GM12875 (cell line): ENCODE measurements around the gene NF1.
"Not testable (repeated sequence)": the region's sequence is repeated elsewhere in the genome, so short reads cannot be mapped to it uniquely, and the experiment has no call there.

ENCODE experiments used
- H3K4me3 ChIP-seq: one replicate; pipeline ENCODE4 v1.5.1; 2011; ENCODE audit warnings: low read depth, low read length, control low read depth
- TF ChIP-seq, protein P1 (sequence below): IDR thresholded peaks from 2 replicates; pipeline ENCODE4 v1.5.1; 2011; ENCODE audit warnings: low read depth, mild to moderate bottlenecking, control low read depth, inconsistent platforms, low read length, moderate library complexity, borderline replicate concordance; ENCODE audit not compliant: insufficient read depth

Gene NF1

DNA sequence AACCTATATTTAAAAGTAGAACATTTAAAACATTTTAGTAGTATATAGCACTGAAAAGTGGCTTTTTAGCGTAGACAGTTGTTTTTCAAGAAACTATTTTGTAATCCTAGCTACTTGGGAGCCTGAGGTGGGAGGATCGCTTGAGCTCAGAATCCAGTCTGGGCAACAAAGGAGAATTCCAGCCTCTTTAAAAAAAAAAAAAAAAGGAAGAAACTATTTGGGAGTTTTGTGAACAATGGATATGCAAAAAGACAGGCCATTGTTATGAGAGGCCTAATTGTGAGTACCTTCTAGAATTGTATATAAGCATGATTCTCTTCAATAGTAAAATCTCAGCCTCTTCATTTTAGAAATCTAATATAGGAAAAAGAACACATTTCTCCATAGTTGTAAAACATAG is 184.6 kb downstream of the NF1 start:
- TF ChIP-seq, protein P1, sequence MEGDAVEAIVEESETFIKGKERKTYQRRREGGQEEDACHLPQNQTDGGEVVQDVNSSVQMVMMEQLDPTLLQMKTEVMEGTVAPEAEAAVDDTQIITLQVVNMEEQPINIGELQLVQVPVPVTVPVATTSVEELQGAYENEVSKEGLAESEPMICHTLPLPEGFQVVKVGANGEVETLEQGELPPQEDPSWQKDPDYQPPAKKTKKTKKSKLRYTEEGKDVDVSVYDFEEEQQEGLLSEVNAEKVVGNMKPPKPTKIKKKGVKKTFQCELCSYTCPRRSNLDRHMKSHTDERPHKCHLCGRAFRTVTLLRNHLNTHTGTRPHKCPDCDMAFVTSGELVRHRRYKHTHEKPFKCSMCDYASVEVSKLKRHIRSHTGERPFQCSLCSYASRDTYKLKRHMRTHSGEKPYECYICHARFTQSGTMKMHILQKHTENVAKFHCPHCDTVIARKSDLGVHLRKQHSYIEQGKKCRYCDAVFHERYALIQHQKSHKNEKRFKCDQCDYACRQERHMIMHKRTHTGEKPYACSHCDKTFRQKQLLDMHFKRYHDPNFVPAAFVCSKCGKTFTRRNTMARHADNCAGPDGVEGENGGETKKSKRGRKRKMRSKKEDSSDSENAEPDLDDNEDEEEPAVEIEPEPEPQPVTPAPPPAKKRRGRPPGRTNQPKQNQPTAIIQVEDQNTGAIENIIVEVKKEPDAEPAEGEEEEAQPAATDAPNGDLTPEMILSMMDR, result no peak
- H3K4me3 ChIP-seq, result no peak overlapping the region

GRCh38 chr17:31281061-31281460 is 186.3 kb downstream of the NF1 start:
- TF ChIP-seq, protein P1, result no peak
- H3K4me3 ChIP-seq, result no peak overlapping the region

DNA sequence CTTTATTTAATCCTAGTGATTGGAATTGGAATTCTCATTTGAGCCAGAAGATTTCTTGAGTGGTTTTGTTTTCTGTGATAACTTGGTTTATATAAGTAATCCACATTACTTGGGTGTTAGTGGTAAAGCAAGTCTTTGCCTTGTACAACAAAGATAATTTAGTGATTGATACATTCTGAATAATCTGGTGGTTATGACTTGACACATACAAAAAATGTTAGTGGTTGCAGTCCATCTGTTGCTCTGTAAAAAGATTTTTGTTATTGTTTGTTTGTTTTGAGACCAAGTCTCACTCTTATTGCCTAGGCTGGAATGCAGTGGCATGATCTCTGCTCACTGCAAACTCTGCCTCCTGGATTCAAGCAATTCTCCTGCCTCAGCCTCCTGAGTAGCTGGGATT is 189.1 kb downstream of the NF1 start:
- H3K4me3 ChIP-seq, result no peak overlapping the region
- TF ChIP-seq, protein P1, result no peak

DNA sequence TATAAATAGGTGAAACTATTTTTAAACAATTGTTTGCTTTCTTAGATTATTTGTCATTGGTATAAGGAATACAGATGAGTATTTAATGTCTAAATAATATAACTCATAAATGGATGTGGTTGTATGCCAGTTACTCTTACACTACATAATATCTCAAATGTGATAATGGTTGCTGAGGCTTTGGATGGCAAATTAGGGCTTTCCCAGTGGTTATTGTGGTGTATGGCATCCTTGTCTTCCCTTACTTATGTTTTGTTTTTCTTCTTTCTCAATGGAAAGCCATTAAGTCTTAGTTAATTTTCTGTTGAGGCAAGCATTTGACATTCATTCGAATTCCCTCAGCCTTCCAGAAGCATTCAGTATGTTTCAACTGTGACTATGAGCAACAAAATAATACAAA is 191.8 kb downstream of the NF1 start:
- TF ChIP-seq, protein P1, result no peak
- H3K4me3 ChIP-seq, result no peak overlapping the region

GRCh38 chr17:31287932-31288331 is 193.2 kb downstream of the NF1 start:
- H3K4me3 ChIP-seq, result not testable (repeated sequence)

GRCh38 chr17:31289790-31290189 is 195.0 kb downstream of the NF1 start:
- TF ChIP-seq, protein P1, result no peak
- no peak overlapping the region for H3K4me3 ChIP-seq

GRCh38 chr17:31291820-31292219 is 197.0 kb downstream of the NF1 start:
- H3K4me3 ChIP-seq, result no peak overlapping the region
- TF ChIP-seq, protein P1, result no peak

DNA sequence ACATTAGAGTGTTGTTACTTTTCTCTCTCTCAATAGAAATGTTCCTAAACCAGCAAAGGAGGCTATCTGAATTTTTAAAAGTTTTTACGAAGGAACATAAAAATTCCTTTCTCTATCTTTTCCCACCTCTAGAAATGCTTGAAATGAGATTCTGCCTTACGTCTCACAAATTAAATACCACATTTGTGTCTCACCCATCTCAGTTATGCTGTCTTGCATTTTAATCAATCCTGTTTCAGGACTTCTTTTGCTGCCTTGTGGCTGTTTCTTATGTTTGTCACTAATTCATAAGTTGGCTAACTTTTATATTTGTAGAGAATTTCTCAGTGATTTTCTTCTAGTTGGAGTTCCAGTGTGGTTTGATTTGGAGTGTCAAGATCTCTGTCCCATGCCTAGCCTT is 198.8 kb downstream of the NF1 start:
- H3K4me3 ChIP-seq, result no peak overlapping the region
- TF ChIP-seq, protein P1, result no peak
